GM18861 (cell line): ENCODE data around the gene FAM168B.

Experiments used
- ATAC-seq: cut with Tn5 transposase; IDR thresholded peaks from one replicate; pipeline ENCODE4 v1.9.1; 2021; ENCODE audit not compliant: unreplicated experiment

Gene FAM168B

DNA sequence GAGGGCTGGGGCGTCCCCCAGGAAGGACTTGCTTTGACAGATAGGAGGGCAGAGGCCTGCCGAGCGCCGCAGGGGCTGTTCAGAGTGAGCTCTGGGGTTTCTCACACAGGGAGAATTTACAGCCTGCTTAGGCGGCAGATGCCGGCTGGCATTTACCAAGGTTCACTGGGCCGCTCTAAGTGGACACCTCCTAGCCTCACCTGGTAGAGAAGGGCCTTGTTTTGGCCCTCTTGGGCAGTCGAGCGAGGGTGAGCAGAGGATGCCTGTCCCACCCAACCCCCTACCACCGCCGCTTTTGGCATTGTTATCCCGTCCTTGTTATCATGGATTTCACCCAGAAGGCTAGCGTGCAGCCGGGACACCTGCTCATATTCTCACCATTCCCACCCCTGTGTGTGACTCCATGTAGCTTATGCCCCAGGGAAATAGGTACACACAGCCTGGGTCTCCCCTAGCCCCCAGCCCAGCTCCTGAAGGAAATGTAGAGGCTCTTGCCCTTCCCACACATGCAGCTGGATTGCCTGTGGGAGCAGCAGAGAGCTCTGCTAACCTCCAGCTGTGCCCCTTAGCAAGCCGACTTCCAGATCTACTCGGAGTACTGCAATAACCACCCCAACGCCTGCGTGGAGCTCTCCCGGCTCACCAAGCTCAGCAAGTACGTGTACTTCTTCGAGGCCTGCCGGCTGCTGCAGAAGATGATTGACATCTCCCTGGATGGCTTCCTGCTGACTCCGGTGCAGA lies 52.4 kb downstream of the FAM168B start:
- ATAC-seq = no peak

DNA sequence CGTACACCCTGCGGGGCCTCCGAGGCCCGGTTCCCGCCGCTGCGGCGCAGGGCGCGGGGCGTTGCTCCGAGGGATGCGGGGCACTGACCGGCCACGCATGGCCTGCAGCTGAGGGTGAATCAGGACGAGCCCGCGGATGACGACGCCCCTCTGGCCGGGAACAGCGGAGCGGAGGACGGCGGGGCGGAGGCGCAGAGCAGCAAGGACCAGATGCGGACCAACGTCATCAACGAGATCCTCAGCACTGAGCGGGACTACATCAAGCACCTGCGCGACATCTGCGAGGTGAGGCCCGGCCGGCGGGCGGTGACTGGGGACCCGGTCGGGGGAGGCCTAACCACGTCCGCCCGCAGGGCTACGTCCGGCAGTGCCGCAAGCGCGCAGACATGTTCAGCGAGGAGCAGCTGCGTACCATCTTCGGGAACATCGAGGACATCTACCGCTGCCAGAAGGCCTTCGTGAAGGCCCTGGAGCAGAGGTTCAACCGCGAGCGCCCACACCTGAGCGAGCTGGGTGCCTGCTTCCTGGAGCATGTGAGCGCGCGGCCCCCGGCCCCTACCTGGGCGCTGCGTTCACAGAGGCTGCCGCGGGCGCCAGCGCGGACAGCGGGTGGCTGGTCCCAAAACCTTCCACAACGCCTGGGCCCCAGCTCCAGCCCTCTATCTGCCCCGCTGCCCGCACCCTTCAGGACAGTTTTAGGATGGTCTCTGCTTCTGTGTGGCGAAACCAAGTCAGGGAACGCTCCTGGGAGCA lies 53.2 kb downstream of the FAM168B start:
- ATAC-seq = no peak

DNA sequence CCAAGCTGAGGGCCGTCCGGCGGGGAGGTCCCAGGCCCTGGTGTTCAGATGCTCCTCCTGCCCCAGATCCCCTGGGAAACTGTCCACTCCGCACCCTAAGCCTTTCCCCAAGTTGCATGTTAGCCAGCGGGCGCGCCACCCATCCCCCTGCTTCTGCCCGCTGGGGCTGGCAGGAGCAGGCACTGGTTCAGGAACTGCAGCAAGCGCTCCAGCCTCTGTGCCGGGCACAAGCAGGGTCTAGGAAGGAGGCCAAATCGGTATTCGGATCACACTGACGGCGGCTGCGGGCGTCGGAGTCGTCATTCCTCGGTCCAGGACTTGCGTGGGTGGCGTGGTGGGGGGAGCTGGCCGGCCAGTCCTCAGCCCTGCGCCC lies 53.7 kb downstream of the FAM168B start:
- ATAC-seq = no peak

DNA sequence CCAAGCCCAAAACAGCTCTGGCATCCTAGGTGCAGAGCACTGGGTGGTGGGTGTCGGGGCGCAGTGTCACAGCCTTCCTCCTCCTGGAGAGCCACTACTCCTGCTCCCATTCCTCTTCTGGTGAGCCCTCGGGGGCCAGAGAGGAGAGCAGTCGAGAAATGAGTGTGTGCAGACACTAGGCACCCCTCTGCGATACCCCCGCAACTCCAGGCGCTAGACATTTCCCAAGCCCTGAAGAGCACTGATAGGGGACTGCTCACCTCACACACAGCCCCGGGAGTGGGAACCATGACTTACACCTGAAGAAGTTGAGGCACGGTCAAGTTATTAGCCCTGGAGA lies 54.2 kb downstream of the FAM168B start:
- no peak for ATAC-seq

DNA sequence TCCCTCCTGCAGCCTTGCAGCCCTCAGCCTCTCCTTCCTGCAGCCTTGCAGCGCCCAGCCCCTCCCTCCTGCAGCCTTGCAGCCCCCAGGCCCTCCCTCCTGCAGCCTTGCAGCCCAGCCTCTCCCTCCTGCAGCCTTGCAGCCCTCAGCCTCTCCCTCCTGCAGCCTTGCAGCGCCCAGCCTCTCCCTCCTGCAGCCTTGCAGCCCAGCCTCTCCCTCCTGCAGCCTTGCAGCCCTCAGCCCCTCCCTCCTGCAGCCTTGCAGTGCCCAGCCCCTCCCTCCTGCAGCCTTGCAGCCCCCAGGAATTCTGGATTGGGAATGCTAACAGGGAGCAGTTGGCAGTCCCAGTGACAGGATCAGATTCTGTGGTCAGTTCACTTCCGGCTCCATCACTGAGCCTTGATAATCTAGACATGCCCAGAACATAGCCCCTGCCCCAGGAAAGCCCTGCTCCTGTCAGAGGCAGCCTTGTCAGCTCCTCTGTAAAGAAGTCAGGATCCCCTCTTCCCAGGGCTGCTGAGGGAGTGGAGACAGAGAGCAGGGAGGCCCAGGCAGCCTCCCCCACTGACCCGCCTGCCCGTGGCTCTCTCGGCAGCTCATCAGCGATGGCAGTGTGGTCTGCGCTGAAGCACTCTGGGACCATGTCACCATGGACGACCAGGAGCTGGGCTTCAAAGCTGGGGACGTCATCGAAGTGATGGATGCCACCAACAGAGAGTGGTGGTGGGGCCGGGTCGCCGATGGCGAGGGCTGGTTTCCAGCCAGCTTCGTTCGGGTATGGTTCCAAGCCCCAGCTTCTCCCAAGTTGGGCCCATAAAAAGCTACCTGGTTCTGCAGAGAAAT lies 54.8 kb downstream of the FAM168B start:
- ATAC-seq = no peak

DNA sequence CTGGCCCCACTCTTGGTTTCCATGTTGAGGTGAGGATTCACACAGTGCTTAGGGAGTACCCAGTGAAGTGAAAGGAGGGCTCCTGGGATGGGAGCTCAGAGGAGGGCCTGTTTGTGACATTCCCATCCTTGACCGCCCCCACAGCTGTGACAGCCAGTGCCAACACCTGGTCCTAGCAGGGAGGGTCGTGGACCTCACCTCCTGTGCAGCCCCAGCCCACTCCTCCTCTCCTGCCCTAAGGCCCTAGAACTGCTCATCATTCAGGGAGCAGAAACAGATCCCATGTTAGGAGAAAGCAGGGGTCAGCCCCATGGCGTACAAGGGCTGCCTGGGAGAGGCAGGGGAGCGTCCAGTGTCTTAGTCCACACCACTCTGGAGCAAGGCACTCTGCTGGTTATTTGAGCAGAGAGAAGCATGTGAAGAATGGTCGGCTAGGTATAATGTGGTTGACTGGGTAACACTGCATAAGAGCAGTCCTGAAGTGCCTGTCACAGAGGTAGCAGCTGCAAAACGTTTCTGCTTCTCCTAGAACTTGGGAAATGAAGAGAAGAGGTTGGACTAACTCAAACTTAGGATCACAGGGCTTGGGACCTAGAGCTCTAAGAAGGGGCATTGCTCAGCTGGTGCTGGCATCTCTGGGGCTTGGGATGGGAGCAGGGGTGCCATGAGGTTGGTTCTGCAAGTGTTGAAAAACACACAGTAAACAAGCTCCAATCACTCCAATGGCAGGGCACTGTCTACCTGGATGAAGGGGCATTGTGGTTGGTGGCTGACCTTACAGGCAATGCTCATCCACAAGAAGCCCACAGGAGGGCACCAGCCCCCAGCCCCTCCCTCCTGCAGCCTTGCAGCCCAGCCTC lies 55.6 kb downstream of the FAM168B start:
- no peak for ATAC-seq

DNA sequence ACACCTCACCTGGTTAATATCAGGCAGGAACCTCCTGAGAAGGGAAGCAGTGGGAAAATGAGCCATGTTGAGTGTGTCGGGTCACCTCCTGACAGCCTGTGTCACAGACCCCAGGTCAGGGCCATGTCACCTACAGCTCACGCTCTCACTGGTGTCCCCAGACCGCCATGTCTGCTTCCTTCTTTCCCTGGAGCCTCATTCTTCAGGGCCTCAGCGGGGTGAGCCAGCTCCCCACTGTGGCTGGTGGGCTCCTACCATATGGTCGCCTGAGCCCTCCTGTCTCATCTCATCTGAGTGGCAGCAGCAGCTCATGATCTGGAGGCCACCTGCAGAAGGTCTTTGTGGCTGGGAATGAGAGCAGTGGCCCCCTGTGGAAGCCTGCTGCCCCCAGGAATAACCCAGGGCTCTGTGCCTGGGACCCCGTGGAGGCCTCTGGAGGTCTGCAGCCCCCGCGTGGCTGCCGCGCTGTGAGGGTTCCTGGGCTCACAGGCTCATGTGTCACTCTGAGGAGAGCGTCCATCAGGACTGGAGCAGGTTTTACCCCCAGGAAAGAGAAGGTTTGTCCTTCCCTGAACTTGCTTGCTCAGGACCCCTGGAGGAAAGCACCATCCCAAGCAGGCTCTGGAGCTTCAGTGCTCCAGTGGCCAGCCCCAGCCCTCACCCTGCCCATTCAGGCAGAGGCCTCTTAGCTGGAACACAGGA lies 56.4 kb downstream of the FAM168B start:
- no peak for ATAC-seq

DNA sequence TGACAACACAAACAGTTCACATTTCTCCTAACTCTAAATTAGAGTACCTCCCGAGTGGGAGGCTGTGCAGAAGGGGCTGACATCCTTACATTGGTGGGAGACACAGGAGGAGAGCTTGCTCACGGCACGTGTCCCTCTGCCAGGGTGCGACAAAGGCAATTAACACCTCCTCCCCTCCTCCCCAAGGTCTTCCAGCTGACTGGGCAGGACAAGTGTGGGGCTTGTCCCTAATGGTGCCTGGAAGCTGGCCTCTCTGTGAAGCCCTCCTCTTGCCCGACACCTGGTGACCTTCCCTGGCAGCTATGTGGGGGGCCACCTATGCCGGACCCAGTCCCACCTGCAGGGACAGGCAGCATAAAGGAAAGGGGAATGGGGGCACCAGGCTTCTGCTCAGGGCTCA lies 57.0 kb downstream of the FAM168B start:
- no peak for ATAC-seq

DNA sequence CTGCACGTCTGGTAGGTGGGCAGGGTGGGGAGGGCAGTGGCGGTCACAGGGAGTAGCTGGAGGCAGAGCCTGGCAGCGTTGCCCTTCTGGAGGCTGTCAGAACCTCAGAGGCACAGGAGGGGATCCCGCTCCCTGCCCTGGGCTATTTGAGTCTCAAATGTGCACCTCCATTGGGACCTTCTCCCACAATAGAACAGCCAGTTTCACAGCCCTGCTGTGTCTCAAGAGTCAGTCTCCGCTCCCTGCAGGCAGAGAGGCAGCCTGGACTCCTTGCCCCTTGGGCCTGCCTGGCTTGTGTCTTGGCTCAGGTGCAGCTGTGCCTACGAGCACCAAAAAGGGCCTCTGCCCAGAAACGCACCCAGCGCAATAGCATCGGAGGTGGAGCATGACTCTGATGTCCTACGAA lies 57.4 kb downstream of the FAM168B start:
- no peak for ATAC-seq

DNA sequence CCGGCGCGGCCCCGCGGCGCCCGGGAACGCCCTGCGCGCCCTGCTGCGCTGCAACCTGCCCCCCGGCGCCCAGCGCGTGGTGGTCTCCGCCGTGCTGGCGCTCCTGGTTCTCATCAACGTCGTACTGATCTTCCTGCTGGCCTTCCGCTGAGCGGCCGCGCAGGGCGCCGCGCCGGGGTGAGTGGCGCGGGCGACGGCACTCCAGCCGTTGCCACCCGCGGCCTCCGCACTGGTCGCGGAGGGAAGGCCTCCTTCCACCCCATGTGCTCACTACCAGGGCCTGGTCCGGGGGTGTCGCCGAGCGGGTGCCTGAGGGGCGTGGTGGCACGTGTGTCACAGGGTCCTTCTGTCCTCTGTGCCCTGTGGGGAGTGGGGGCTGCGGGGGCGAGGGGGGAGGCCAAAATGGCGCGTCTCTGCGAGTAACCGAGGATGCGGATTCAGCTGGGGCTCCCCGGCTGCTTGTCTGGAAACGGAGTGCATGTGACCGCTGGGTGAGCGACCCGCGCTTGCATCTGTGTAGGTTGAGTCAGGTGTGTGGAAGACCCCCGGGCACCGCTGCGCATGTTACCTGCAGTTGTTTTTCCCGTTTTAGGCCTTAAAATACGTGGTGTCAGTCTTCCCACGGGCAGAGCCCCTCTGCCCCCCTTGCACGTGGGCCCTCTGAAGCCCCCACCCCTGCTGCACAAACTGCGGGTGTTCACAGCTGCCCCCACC lies 58.0 kb downstream of the FAM168B start:
- ATAC-seq = no peak

DNA sequence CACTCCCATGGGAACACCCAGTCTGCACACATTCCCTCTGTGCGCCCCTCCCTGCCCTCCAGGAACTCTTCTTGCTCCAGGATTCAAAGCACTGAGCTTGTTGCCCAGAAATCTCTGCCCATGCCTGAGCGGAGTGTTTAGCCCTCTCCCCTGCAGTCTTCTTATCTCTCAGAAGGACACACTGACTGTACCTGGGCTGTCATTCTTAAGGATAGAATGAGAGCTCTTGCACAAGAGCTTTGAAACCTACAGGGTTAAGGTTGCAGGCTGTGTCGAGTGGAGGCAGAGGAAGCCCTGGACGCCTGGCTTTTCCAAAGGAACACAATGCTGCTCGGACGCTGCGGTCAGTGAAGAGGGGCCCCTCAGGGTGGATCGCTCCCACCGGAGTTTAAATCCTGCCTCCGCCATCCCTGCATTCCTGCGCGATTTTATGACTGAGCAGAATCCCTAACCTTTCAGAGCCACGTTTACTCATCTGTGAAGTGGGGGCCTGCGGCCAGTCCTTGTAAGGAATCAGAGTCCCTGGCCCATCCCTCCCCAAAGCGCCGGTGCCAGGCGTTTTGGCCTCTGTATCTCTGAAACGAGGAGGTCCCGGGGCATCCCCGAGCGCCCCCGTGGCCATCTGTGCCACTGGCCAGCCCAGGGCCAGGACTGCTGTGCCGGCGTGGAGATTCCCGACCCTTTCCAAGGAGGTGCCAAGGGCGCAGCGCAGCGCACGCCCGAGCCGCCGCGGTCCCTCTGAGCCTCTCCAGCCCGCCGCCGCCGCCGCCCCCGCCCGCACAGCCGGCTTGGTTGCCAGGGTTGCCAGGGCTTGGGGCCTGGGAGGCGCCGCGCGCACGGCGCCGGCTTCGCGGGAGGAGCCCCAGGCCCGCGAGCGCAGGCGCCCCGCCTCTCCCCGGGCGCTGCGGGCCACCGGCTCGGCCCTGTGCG lies 58.9 kb downstream of the FAM168B start:
- ATAC-seq = no peak

DNA sequence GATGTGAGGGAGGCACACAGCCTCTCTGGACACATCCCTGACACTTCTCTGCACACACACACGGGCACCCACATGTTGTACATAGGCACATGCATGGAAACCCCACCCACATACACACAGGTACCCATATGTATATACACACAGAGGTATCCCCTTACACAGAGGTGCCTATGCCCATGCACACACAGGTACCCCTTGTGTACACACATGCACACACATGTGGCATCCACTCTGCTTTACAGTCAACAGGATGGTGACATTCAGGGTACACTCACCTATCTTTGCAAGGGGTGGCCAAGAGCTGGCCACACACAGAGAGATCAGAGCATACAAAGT lies 59.5 kb downstream of the FAM168B start:
- no peak for ATAC-seq

DNA sequence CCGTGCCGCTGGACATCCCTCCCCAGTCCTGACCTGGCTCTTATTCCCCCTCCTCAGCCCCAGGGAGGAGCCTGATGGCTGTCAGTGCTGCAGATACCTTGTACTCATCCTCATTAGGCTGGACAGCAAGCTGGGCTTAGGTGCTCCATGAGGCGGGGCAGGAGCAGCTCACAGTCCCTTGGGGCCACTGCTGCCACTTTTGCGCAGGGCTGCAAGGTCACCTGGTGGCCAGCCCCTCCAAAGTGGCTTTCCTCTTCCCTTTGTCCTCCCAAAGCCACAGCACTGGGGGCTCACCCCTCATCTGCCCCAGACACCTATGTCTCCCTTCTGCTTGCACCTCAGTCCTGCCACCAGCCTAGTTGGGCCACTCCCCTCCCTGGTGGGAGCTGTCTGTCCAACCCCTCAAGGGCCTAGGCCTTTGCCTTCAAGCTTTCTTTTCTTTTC lies 60.8 kb downstream of the FAM168B start:
- ATAC-seq = no peak

DNA sequence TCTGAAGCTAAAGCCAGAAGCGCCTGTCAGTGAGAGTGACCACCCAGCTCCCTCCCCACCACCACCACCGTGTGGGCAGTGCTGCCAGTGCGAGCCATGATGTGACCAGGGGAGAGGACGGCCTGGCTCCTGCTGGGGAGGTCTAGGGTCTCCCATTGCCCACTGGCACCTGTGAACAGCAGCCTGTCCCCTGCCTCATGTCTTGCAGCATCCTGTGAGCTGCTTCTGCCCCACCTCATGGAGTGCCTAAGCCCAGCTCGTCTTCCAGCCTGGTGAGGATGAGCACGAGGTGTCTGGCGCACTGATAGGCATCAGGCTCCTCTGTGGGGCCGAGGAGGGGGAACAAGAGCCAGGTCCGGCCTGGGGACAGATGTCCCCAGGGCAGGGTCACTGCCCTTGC lies 61.4 kb downstream of the FAM168B start:
- no peak for ATAC-seq

DNA sequence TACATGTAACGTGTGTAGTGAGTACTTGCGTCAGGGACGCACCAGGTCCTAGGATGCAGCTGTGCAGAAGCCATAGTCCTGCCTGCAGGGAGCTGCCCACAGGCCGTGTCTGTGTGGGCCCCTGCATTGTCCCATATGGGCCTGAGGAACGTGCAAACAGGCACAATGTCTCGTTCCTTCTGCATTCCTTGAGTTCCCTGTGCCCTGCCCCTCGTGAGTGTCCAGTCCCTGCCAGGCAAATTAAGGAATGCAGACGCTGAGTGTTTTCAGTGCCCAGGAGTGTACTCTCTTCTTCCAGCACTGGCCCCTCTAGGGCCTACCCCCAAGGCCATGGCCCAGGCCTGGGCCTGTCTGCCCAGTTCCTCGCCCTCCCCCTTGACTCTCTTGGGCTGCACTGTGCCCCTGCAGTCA lies 61.8 kb downstream of the FAM168B start:
- no peak for ATAC-seq

DNA sequence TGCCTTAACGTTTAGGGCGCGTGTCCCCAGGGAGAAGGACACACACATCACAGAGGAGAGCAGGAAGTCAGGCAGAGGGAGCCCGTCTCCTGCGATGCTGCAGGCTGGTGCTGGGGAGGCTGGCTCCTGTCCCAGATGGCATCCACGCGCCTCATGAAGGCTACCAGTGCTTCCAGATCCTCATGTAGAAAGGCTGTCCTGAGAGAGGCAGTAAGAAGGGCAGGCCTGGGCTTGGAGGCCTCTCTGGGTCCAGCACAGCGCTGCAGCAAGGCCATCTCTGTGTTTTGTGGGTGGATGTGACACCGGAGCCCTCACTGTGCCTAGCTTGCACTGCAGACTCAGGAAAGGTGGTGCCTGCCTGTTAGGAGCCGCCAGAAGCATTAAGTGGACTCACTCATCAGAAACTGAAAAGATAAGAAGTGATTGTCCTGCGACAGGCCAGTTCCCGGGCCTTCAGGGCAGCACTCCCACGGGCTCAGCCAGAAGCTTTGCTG lies 62.7 kb downstream of the FAM168B start:
- ATAC-seq = no peak

DNA sequence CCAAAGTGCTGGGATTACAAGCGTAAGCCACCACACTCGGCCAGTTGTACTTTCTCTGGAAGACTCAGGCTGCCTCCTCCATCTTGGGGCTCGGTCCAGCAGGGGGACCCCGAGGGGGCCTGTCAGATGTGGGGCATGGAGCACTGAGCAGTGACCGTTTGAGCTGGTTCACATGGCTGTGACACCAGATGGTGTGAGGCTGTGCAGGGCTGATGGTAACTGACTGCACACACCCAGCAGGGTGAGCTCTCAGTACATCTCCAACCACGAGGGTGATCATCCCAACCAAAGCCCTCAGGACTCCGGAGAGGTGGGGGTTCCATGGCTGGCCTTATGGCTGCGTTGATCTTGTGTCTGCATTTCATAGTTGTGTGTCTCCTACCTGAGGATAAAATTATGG lies 63.4 kb downstream of the FAM168B start:
- ATAC-seq = no peak
